ENCODE measurements around the gene ITPR1.
"Not testable (repeated sequence)": the region's sequence is repeated elsewhere in the genome, so short reads cannot be mapped to it uniquely, and the experiment has no call there.

ITPR1 gene

DNA sequence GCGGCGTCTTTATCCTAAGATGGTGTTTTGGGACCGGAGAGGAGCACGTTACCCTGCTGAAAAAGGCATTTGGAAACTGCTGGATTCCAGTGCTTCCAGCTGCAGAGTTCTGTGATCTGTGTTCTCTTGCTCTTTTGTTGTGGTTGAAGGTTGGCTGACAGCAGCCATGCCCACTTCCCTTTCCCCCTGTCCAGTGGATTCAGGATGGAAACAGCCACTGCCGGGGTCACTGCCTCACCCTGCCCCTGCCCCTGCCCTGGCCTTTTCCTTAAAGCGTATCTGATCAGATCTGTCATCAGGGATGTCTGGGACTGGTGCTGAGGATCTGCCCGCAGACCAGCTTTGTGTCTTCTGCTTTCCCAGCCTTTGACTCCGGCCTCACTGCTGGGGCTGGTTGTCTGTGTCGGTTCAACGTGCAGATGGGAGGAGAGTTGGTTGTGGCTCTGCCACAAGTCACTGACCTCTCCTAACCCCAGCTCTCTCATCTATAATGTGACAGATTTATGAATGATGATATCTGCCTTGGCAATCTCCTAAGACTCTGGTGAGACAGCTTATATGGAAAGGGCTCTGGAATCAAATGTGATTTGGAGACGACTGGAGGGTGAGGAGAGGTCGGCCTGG, 266.7 kb downstream of the ITPR1 start:
- FAIRE-seq (no peak), DNase-seq (ENCODE audit: extremely low spot score, insufficient read length, low read depth) (no peak)

DNA sequence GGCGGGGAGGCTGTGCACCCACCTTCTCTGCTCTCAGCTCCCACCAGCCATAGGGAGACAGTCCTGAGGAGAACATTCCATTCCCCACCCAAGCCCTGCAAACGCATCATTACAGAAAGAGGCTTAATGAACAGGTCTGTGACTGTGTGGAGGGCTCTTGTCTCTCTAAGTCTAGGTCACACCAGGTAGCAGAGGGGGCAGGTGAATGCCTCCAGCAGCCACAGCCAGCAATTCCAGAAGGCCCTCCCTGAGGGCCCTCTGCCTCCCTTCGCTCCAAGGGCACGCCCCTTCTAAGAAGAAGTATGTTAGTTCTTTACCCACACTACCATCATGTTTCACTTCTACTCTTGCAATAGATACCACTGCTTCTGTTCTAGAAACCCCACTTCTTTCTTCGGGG, 268.6 kb downstream of the ITPR1 start:
- no peak for DNase-seq (ENCODE audit: extremely low spot score, insufficient read length, low read depth)
- FAIRE-seq, result no peak

DNA sequence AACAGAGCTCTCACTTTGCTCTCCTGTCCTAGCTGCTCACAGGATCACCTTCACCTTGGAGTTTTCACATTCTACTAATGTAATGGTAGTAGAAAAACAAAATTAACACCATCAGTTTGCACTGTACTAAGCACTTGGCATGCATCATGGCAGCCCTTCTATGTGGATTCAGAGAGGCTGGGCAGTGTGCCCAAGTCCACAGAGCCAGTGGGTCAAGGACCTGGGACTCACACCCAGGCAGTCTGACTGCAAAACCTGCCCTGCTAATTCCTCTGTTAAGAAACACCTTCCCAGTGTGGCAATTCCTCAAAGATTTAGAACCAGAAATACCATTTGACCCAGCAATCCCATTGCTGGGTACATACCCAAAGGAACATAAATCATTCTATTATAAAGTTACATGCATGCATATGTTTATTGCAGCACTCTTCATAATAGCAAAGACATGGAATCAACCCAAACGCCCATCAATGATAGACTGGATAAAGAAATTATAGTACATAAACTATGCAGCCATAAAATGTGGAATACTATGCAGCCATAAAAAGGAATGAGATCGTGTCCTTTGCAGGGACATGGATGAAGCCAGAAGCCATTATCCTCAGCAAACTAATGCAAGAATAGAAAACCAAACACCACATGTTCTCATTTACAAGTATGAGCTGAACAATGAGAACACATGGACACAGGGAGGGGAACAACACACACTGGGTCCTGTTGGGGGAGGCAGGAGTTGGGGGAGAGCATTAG, 269.5 kb downstream of the ITPR1 start:
- not testable (repeated sequence) for FAIRE-seq

DNA sequence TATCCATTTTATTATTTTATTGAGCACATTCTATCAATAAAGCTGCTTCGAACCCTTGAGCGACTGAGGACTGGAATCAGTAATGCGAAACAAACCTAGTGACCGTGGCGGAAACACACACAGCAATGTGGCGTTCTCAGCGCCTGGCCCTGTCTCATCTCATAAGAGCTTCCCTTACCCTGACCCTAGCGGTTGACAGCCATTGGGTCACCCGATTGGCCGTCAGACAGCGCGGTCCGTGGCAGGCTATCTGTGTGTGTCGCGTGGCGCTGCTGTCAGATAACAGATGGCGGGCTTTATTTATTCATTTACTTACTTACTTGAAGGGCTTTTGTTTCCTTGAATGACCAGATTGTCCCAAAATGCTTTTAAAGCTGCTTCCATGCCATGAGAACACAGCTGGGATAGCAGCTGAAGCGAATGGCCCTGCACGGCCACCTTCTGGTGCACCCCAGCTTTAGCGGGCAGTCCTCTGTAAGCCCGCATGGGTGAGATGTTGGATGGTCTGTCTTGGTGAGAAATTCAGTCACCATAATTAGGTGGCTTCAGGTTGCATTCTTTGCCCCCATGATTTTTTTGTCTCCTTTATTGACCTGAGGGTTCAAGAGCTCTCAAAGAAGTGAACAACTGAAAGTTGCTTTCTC, 270.6 kb downstream of the ITPR1 start:
- DNase-seq (ENCODE audit: extremely low spot score, insufficient read length, low read depth) (no peak), FAIRE-seq (no peak)

More for the DNA sequence above, 269.5 kb downstream of the ITPR1 start:
- DNase-seq (ENCODE audit: extremely low spot score, insufficient read length, low read depth), result not testable (repeated sequence)

- FAIRE-seq, result no peak
- DNase-seq (ENCODE audit: extremely low spot score, insufficient read length, low read depth), result no peak
These were observed 272.1 kb downstream of the ITPR1 start for GRCh38 chr3:4765212-4765611.

GRCh38 chr3:4766263-4766662, 273.1 kb downstream of the ITPR1 start:
- FAIRE-seq, result no peak
- no peak for DNase-seq (ENCODE audit: extremely low spot score, insufficient read length, low read depth)

DNA sequence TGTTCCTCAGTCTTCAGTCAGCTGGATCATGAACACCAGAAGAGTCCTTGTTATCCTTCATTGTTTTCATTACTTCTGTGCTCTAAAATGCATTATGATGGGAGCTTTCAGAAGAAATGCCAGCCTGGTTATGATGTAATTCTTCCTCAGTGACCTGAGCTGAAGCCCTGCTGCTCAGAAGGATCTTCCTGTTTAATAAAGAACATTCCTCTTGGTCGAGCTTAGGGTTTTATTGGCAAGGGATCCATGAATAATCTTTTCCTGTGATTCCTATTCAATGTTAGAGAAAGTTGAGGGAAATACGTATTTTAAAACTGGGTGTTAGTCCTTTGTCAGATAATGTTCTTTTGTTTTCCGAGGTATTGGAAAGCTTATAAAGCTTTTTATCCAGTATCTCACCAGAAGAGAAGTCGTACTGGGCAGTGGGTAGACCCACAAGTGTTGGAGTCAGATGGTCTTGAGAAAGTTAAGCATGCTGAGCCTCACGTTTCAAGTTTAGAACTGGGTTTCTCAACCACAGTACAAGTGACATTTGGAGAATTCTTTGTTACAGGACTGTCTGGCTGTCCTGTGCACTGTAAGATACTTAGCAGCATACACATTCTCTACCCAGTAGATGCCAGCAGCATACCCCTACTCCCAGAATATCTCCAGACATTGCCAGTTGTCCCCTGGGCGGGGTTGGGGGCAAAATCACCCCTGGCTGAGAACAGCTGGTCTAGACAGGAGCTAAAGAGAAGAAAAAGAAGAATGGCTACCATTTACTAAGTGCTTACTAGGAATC, 273.8 kb downstream of the ITPR1 start:
- FAIRE-seq (no peak), DNase-seq (ENCODE audit: extremely low spot score, insufficient read length, low read depth) (no peak)

DNA sequence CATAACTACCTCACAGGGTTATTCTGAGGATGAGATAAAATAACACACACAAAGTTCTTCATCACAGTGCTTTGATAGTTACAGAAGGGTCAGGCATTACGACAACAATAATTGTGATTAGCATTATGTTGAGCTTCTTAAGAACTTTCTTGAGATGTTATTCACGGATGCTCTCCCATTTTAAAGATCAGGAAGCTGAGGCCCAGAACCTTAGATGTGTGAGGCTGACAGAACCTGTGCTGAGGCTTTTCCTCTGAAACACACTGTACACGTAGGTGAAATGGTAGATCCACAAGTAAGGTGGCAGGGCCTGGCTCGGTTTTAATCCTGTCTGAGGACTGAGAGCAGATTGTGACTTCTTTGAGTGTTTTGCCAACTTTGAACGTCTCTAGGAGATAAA, 274.9 kb downstream of the ITPR1 start:
- DNase-seq (ENCODE audit: extremely low spot score, insufficient read length, low read depth) (no peak), FAIRE-seq (no peak)

DNA sequence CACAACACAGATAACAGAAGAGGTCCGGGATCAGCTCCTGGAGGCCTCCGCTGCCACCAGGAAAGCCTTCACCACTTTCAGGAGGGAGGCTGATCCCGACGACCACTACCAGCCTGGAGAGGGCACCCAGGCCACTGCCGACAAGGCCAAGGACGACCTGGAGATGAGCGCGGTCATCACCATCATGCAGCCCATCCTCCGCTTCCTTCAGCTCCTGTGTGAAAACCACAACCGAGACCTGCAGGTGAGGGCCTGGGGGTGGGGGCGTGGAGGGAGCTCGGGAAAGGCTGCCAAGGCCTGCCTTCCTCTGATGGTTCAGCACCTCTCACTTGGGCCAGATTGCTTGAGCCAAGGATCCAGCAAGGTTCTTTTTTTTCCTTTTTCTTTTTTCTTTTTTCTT, 275.4 kb downstream of the ITPR1 start:
- FAIRE-seq (no peak), DNase-seq (ENCODE audit: extremely low spot score, insufficient read length, low read depth) (no peak)

GRCh38 chr3:4770561-4770960, 277.4 kb downstream of the ITPR1 start:
- no peak for FAIRE-seq
- DNase-seq (ENCODE audit: extremely low spot score, insufficient read length, low read depth), result no peak

- FAIRE-seq (no peak), DNase-seq (ENCODE audit: extremely low spot score, insufficient read length, low read depth) (no peak)
These were observed 278.1 kb downstream of the ITPR1 start for GRCh38 chr3:4771243-4771642.

GRCh38 chr3:4772171-4772804, 279.1 kb downstream of the ITPR1 start:
- FAIRE-seq (no peak), DNase-seq (ENCODE audit: extremely low spot score, insufficient read length, low read depth) (no peak)

DNA sequence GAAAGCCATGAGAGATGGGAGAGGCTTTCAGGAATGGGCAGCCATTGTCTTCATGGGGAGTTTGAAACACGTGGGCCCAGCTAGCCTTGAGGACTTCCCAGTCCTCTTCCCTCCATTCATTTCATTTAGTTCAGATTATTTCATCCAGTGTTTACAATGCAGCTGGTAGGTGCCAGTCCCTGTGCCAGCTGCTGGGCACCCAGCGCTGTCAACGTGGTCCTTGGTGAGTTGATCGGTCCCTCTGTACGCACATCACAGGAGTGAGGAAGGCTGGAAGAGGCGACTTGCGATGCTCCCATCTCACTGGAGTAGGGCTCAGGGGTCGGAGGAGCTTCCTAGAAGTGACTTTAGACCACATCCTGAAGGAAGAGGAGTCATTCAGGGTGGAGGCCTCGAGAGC, 279.7 kb downstream of the ITPR1 start:
- DNase-seq (ENCODE audit: extremely low spot score, insufficient read length, low read depth) (no peak), FAIRE-seq (no peak)

GRCh38 chr3:4773583-4773982, 280.4 kb downstream of the ITPR1 start:
- FAIRE-seq, result no peak

DNA sequence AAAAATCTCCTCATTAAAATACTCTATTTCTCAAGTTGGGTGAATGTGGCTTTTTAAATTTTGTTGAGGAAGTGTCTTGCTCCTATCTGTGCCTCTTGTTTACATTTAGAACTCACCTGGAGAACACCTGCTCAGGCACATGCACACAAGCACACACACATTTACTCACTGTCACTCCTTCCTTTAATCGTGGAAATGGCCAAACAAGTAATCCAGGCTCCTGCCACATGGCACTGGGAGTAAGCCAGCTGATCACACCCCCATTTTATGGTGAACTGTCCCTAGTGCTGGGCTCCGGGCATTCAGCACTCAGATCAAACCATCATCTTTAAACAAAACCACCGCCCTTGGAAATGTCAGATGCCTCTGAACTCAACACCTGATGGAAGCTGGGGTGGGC, 281.4 kb downstream of the ITPR1 start:
- FAIRE-seq, result no peak
- no peak for DNase-seq (ENCODE audit: extremely low spot score, insufficient read length, low read depth)

More at GRCh38 chr3:4773583-4773982, 280.4 kb downstream of the ITPR1 start:
- no peak for DNase-seq (ENCODE audit: extremely low spot score, insufficient read length, low read depth)

DNA sequence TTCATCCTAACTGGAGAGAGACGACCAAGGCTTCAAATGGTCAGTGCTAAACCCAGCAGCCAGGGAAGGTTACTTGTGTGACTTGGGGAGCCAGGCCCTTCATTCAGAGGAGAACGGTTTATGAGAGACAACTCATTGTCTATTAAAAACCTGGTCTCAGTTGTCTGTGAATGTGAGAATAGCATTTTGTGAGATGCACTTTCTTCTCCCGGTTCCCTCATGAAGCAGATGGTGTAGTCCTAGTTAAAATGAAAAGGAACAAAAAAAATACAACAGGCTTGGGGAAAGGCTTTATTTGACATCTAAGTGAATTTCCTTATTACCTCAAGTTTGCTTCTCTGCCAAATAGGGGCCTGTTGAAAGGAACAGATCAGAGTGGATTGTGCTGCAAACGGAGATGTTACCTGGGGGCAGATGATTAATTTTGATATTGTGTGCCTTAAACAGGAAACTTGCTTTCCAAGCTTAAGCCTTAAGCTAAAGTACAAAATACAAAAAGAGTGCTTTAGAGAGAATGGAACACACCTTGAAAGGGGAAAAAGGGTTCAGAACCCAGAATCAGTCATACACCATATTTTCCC, 283.3 kb downstream of the ITPR1 start:
- DNase-seq (ENCODE audit: extremely low spot score, insufficient read length, low read depth) (no peak), FAIRE-seq (peak; percentile 67)

DNA sequence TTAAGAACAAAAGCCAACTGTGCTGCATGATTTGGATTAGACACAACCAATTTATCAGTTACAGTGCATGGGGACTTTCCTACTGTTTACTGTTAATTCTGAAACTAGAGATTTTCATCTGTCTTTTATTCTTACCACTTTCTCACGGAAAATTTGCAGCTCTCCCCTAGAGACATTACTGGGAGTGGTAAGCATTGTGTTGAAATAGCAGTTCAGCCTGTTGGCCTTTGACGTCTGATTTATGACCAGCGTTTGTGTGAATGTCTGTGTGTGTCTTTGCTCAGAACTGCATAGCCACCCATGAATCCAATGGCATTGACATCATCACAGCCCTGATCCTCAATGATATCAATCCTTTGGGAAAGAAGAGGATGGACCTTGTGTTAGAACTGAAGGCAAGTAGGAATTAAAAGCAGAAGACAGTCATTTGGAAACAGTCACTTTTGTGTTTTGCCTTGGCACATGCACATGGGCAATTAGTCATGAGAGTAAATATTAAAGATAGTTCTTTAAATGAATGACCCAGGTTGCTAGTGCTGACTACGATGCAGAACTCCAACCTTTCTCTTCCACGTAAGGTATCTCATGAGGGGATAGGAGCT, 283.9 kb downstream of the ITPR1 start:
- FAIRE-seq (peak; percentile 95), DNase-seq (ENCODE audit: extremely low spot score, insufficient read length, low read depth) (peak; percentile 54)

GRCh38 chr3:4778119-4778518, 285.0 kb downstream of the ITPR1 start:
- DNase-seq (ENCODE audit: extremely low spot score, insufficient read length, low read depth), result no peak
- FAIRE-seq, result no peak

GRCh38 chr3:4778740-4779139, 285.6 kb downstream of the ITPR1 start:
- FAIRE-seq, result no peak
- no peak for DNase-seq (ENCODE audit: extremely low spot score, insufficient read length, low read depth)
